Adrenal gland (tissue), 12 donors: ENCODE measurements around the gene SSH2. TPM values are rescaled to one million over a fixed set of nuclear protein-coding genes. Genes with fewer than 3 reads are reported as not detected.

Experiments used
- DNase-seq, 7 donors: peaks; one replicate each; pipeline ENCODE4 v3.0.0-alpha.2; 2019 to 2020
- H3K27ac ChIP-seq, 5 donors: fragments of 200-600 bp; sonication (generic) in 4 of 5; 1 replicate in 3 of 5; 2 replicates in 2 of 5; pipeline versions ENCODE4 v1.5.1 to v1.8.0; 2016 to 2020; ENCODE audit warnings: mild to moderate bottlenecking in 1 of 5
- H3K27me3 ChIP-seq: fragments of 200-600 bp; 2 replicates; pipeline ENCODE4 v1.8.0; 2021
- H3K36me3 ChIP-seq, 2 donors: fragments of 200-600 bp; replicated peaks in 1 of 2; 1 replicate in 1 of 2; 2 replicates in 1 of 2; pipeline versions ENCODE4 v1.5.1 to v1.8.0; 2018 to 2022
- H3K4me1 ChIP-seq, 2 donors: fragments of 200-600 bp; replicated peaks in 1 of 2; 1 replicate in 1 of 2; 2 replicates in 1 of 2; pipeline versions ENCODE4 v1.5.1 to v1.8.0; 2018 to 2021
- H3K4me3 ChIP-seq, 4 donors: fragments of 200-600 bp; sonication (generic) in 3 of 4; one replicate each; pipeline ENCODE4 v1.5.1; 2016 to 2018
- H3K9me3 ChIP-seq, 3 donors: fragments of 200-600 bp; sonication (generic) in 1 of 3; replicated peaks in 1 of 3; 1 replicate in 2 of 3; 2 replicates in 1 of 3; pipeline versions ENCODE4 v1.5.1 to v1.8.0; 2016 to 2021
- CTCF ChIP-seq, 6 experiments: fragments of 450-650 bp in 4 of 6; fragments of 200-600 bp in 2 of 6; sonication (generic) in 1 of 6; IDR thresholded peaks; 1 replicate in 5 of 6; 2 replicates in 1 of 6; pipeline versions ENCODE4 v1.5.1 to v1.8.0; 2016 to 2021; ENCODE audit warnings: antibody characterized with exemption in 6 of 6, mild to moderate bottlenecking in 2 of 6, moderate library complexity in 1 of 6
- POLR2A ChIP-seq, 2 donors: fragments of 450-650 bp; IDR thresholded peaks; one replicate each; pipeline ENCODE4 v1.6.1; 2017; ENCODE audit warnings: antibody characterized with exemption in 2 of 2, mild to moderate bottlenecking in 2 of 2, moderate library complexity in 1 of 2
- WGBS, 4 donors: extraction: QIAGEN DNeasy Blood & Tissue Kit in 2 of 4; methylation state at CpG; one replicate each; pipeline versions ENCODE4 v1.1.5 to v1.1.7; 2013 to 2017; 5-methylcytosine and 5-hydroxymethylcytosine counted together
- intact Hi-C, 2 donors: fragments of 100-400 bp; cut with DNase I; formaldehyde crosslinking; loops; one replicate each; pipeline versions ENCODE4 v1.14.1 to v1.15.0; 2022 to 2023
- polyA plus RNA-seq, 3 donors: library from polyadenylated mRNA; stranded (reverse); fragments of 200-250 nt in 2 of 3; fragments of 350-450 nt in 1 of 3; fragmentation: Illumina TruSeq in 1 of 3; extraction: RNeasy Lipid Tissue Mini Kit (QIAGEN cat#74804) in 1 of 3; gene quantifications; one replicate each; pipeline ENCODE4 v1.2.3, GENCODE V29; 2013 to 2014
- total RNA-seq, 9 donors: library from RNA; depleted of rRNA in 4 of 9; stranded (reverse); fragments of >200 nt in 4 of 9; fragments of 120-200 nt in 1 of 9; fragmentation: NEBNext Ultra II Directional in 1 of 9; extraction: Animal tissue kit (Norgen Biotek cat#: 25700) in 1 of 9; gene quantifications; one replicate each; pipeline versions ENCODE4 v1.1.0 to v1.2.4, GENCODE V29; 2013 to 2023
- donor health status: healthy with polysubstance abuse.
- donor health status: Bipolar disorder and iron deficiency.
- donor health status: DM: yes; HTN: yes; CAD: no.
- donor health status: DM: no; HTN: no; CAD: no.
- donor health status: DM: no; HTN: no; CAD: no.
- donor health status: DM: yes; HTN: yes; CAD: no.

The SSH2 gene
- total and polyA plus RNA-seq, 12 donors: 7.6 to 35.8 (median 20.8) TPM

- H3K4me3 ChIP-seq: no peak overlapping the region
- H3K27me3 ChIP-seq: no peaks in the 10 kb centered on the region
- peak in 6 of 7 donors; percentile 25 to 78 (median 55) for DNase-seq
- intact Hi-C loops: no loop called here
- peaks cover 4 to 34% of the 10 kb centered on the region in 2 donors for H3K4me1 ChIP-seq
- WGBS, 4 donors: 40 to 49% (median 44%) methylated on average over 5 of the region's 5 CpGs
- H3K9me3 ChIP-seq: no peaks in the 10 kb centered on the region
- no peaks in the 10 kb centered on the region for H3K36me3 ChIP-seq
- TF ChIP-seq POLR2A (IDR thresholded peaks at IDR 0.05) (no peak), CTCF (IDR thresholded peaks at IDR 0.05) (no peak)
- H3K27ac ChIP-seq: peak overlapping the region in 4 of 5 donors; percentile 4 to 80 (median 42)
These were observed 284.4 kb downstream of the SSH2 start for GRCh38 chr17:29645515-29646051.

GRCh38 chr17:29643817-29644160 lies 286.2 kb downstream of the SSH2 start:
- Histone ChIP-seq H3K4me1 (peaks cover 4 to 34% of the 10 kb centered on the region in 2 donors), H3K9me3 (no peaks in the 10 kb centered on the region), H3K27me3 (no peaks in the 10 kb centered on the region), H3K27ac (peak overlapping the region in 2 of 5 donors; percentile 16 to 30), H3K36me3 (no peaks in the 10 kb centered on the region), H3K4me3 (no peak overlapping the region)
- DNase-seq: no peak
- TF ChIP-seq POLR2A (IDR thresholded peaks at IDR 0.05) (no peak), CTCF (IDR thresholded peaks at IDR 0.05) (no peak)
- WGBS, 4 donors: 73 to 100% (median 81%) methylated on average over 1 of the region's 1 CpG
- intact Hi-C loops: no loop called here

- intact Hi-C loops: no loop called here
- peaks cover 4 to 34% of the 10 kb centered on the region in 2 donors for H3K4me1 ChIP-seq
- H3K27me3 ChIP-seq: no peaks in the 10 kb centered on the region
- 71 to 85% (median 74%) methylated on average over 2 of the region's 2 CpGs for WGBS, 4 donors
- H3K27ac ChIP-seq: peak overlapping the region in 2 of 5 donors; percentile 6 to 10
- no peaks in the 10 kb centered on the region for H3K9me3 ChIP-seq
- peaks cover 0 to under 1% of the 10 kb centered on the region in 2 donors for H3K36me3 ChIP-seq
- no peak overlapping the region for H3K4me3 ChIP-seq
- no peak for DNase-seq
- TF ChIP-seq CTCF (IDR thresholded peaks at IDR 0.05) (no peak), POLR2A (IDR thresholded peaks at IDR 0.05) (no peak)
These were observed 287.8 kb downstream of the SSH2 start for GRCh38 chr17:29642171-29642611.

- TF ChIP-seq CTCF (IDR thresholded peaks at IDR 0.05): no peak
- no peak for TF ChIP-seq POLR2A (IDR thresholded peaks at IDR 0.05)
- Histone ChIP-seq H3K9me3 (no peaks in the 10 kb centered on the region), H3K27me3 (no peaks in the 10 kb centered on the region), H3K4me3 (no peak overlapping the region), H3K4me1 (peaks cover 4 to 31% of the 10 kb centered on the region in 2 donors), H3K36me3 (peaks cover 0 to 12% of the 10 kb centered on the region in 2 donors), H3K27ac (peak overlapping the region in 2 of 5 donors; percentile 12 to 57)
- WGBS, 4 donors: 76 to 85% (median 82%) methylated on average over 7 of the region's 7 CpGs
- intact Hi-C loops: no loop called here
- no peak for DNase-seq
These were observed 288.9 kb downstream of the SSH2 start for GRCh38 chr17:29640981-29641642.
